Hepatocyte (in vitro differentiated cells): ENCODE measurements around the gene NYNRIN.

Source experiments
- CTCF ChIP-seq: fragments of 200-600 bp; sonication (generic); IDR thresholded peaks from 2 replicates; pipeline ENCODE4 v1.5.1; 2016; ENCODE audit warnings: antibody characterized with exemption, mild to moderate bottlenecking; ENCODE audit not compliant: poor library complexity
- EZH2 ChIP-seq: fragments of 200-600 bp; sonication (generic); IDR thresholded peaks from 2 replicates; pipeline ENCODE4 v1.6.1; 2016; ENCODE audit warnings: antibody characterized with exemption, mild to moderate bottlenecking, borderline replicate concordance
- EZH2phosphoT487 ChIP-seq: fragments of 200-600 bp; sonication (generic); IDR thresholded peaks from one replicate; pipeline ENCODE4 v1.6.1; 2018; ENCODE audit warnings: antibody characterized with exemption, mild to moderate bottlenecking, low read depth, moderate library complexity; ENCODE audit not compliant: unreplicated experiment, severe bottlenecking

- TF ChIP-seq EZH2 (no peak), CTCF (no peak), EZH2phosphoT487 (no peak)
Measured at GRCh38 chr14:24363401-24363800, 35.4 kb upstream of the NYNRIN start.
